Right ventricle myocardium superior (tissue), 1 donor: ENCODE results near the gene S100A4. TPM values are rescaled to one million over a fixed set of nuclear protein-coding genes. Genes with fewer than 3 reads are reported as not detected.
"Not testable (repeated sequence)": the region's sequence is repeated elsewhere in the genome, so short reads cannot be mapped to it uniquely, and the experiment has no call there.

Source experiments
- ATAC-seq: fragments of 200-7000 bp; cut with Tn5 transposase; one replicate; pipeline ENCODE4 v1.9.1; 2020; ENCODE audit warnings: mild to moderate bottlenecking; ENCODE audit not compliant: poor library complexity
- DNase-seq: peaks from one replicate; pipeline ENCODE4 v3.0.0-alpha.2; 2020
- intact Hi-C: fragments of 100-400 bp; cut with DNase I; formaldehyde crosslinking; loops from one replicate; pipeline ENCODE4 v1.11.2; 2022
- total RNA-seq: library from RNA; stranded (reverse); fragmentation: NEBNext Ultra II Directional; extraction: Animal tissue kit (Norgen Biotek cat#: 25700); gene quantifications from one replicate; pipeline ENCODE4 v1.2.1, GENCODE V29; 2021
- donor health status: DM: no; HTN: yes; CAD: no; lungs with severe emphysema.

S100A4 gene
- total RNA-seq, 1 donor from 2014 or later, result 130 TPM

- intact Hi-C loops, result loop anchor here (10.0 kb wide), 1 partner anchor 94 kb away; no protein-coding TSS in a partner anchor
- DNase-seq, result no peak
- no peak for ATAC-seq
These were observed 25.3 kb upstream of the S100A4 start for GRCh38 chr1:153570874-153571273.

- intact Hi-C loops, result loop anchor here (2.0 kb wide), 1 partner anchor 37 kb away; no protein-coding TSS in a partner anchor
- DNase-seq, result no peak
- no peak for ATAC-seq
These were observed 23.9 kb upstream of the S100A4 start for GRCh38 chr1:153569465-153569864.

GRCh38 chr1:153568367-153569099 is 22.9 kb upstream of the S100A4 start:
- intact Hi-C loops, result loop anchor here (2.0 kb wide), 1 partner anchor 36 kb away; no protein-coding TSS in a partner anchor
- peak; percentile 94 for DNase-seq
- ATAC-seq, result peak; percentile 39

GRCh38 chr1:153567621-153568366 is 22.2 kb upstream of the S100A4 start:
- DNase-seq, result no peak
- ATAC-seq, result no peak
- intact Hi-C loops, result loop anchor here (2.0 kb wide), 2 partner anchors 35 to 59 kb away; no protein-coding TSS in a partner anchor

GRCh38 chr1:153566414-153567371 is 21.1 kb upstream of the S100A4 start:
- DNase-seq, result peak; percentile 94
- peak; percentile 90 for ATAC-seq
- intact Hi-C loops, result loop anchor here (2.0 kb wide), 1 partner anchor 58 kb away; no protein-coding TSS in a partner anchor

GRCh38 chr1:153565529-153566374 is 20.1 kb upstream of the S100A4 start, which contains the start of gene S100A2:
TSS of gene S100A2 (minus strand) at chr1:153565844. CDS start at chr1:153563877, 1,967 bp downstream.
- peak; percentile 34 for ATAC-seq
- no peak for DNase-seq
- intact Hi-C loops, result loop anchor here (2.0 kb wide), 1 partner anchor 57 kb away; no protein-coding TSS in a partner anchor

GRCh38 chr1:153563991-153564390 is 18.4 kb upstream of the S100A4 start:
- intact Hi-C loops, result no loop called here

GRCh38 chr1:153563483-153563901 is 17.9 kb upstream of the S100A4 start:
- intact Hi-C loops, result no loop called here
- DNase-seq (no peak), ATAC-seq (no peak)

More at GRCh38 chr1:153563991-153564390, 18.4 kb upstream of the S100A4 start:
- DNase-seq (no peak), ATAC-seq (no peak)

- intact Hi-C loops, ATAC-seq: not testable (repeated sequence)
These were observed 16.4 kb upstream of the S100A4 start for GRCh38 chr1:153562021-153562420.

GRCh38 chr1:153561466-153561985 is 15.9 kb upstream of the S100A4 start:
- DNase-seq (no peak), ATAC-seq (no peak)
- intact Hi-C loops, result no loop called here

More at GRCh38 chr1:153562021-153562420, 16.4 kb upstream of the S100A4 start:
- DNase-seq, result not testable (repeated sequence)

GRCh38 chr1:153560771-153561465 is 15.3 kb upstream of the S100A4 start:
- no peak for ATAC-seq
- no peak for DNase-seq
- intact Hi-C loops, result no loop called here

- no peak for ATAC-seq
- DNase-seq, result no peak
- intact Hi-C loops, result no loop called here
These were observed 14.6 kb upstream of the S100A4 start for GRCh38 chr1:153560241-153560640.

- no peak for ATAC-seq
- intact Hi-C loops, result no loop called here
- no peak for DNase-seq
These were observed 12.3 kb upstream of the S100A4 start for GRCh38 chr1:153557877-153558276.

GRCh38 chr1:153556348-153556747 is 10.7 kb upstream of the S100A4 start:
- intact Hi-C loops, result no loop called here
- DNase-seq, result no peak

GRCh38 chr1:153553830-153554541 is 8.4 kb upstream of the S100A4 start:
- intact Hi-C loops, result no loop called here
- no peak for ATAC-seq
- no peak for DNase-seq

More at GRCh38 chr1:153556348-153556747, 10.7 kb upstream of the S100A4 start:
- no peak for ATAC-seq

GRCh38 chr1:153553096-153553495 is 7.5 kb upstream of the S100A4 start:
- ATAC-seq, result no peak
- DNase-seq, result no peak
- intact Hi-C loops, result no loop called here
